Natural killer cell (primary cell): ENCODE results near the gene RIC1. TPM values are rescaled to one million over a fixed set of nuclear protein-coding genes. Genes with fewer than 3 reads are reported as not detected.
A peak's percentile ranks its signal among the peaks of the same experiment; 100 is the strongest.
"Not testable (repeated sequence)": the region's sequence is repeated elsewhere in the genome, so short reads cannot be mapped to it uniquely, and the experiment has no call there.

Experiments used
- ATAC-seq, 3 donors: fragments of 150-1000 bp in 2 of 3; fragments of 200-7000 bp in 1 of 3; cut with Tn5 transposase; 1 replicate in 1 of 3; 2 replicates in 2 of 3; pipeline ENCODE4 v1.10.0; 2021; ENCODE audit warnings: mild to moderate bottlenecking in 2 of 3, moderate library complexity in 2 of 3
- DNase-seq, 2 donors: peaks; one replicate each; pipeline versions ENCODE4 v3.0.0 to v3.0.0-alpha.2; 2013 to 2021; ENCODE audit warnings: mixed read lengths in 1 of 2
- H3K27ac ChIP-seq: one replicate; pipeline ENCODE4 v1.5.1; 2013; ENCODE audit warnings: mild to moderate bottlenecking, low read length
- H3K27me3 ChIP-seq: one replicate; pipeline ENCODE4 v1.6.1; 2013; ENCODE audit warnings: low read length; ENCODE audit not compliant: control insufficient read depth, insufficient read depth
- H3K36me3 ChIP-seq: one replicate; pipeline ENCODE4 v1.6.1; 2013; ENCODE audit warnings: low read length; ENCODE audit not compliant: control insufficient read depth, insufficient read depth
- H3K4me1 ChIP-seq: one replicate; pipeline ENCODE4 v1.6.1; 2013; ENCODE audit warnings: low read length; ENCODE audit not compliant: control insufficient read depth, insufficient read depth
- H3K4me3 ChIP-seq: one replicate; pipeline ENCODE4 v1.5.1; 2013; ENCODE audit warnings: low read length
- H3K9me3 ChIP-seq: one replicate; pipeline ENCODE4 v1.6.1; 2013; ENCODE audit warnings: low read length; ENCODE audit not compliant: control insufficient read depth, insufficient read depth
- H3K27ac Mint-ChIP-seq, 2 donors: one replicate each; pipeline ENCODE4 v1.8.0; 2022; ENCODE audit warnings: mild to moderate bottlenecking in 2 of 2, mixed read lengths in 2 of 2, moderate library complexity in 1 of 2
- H3K27me3 Mint-ChIP-seq, 2 donors: one replicate each; pipeline ENCODE4 v1.8.0; 2022; ENCODE audit warnings: low read depth in 2 of 2, mixed read lengths in 2 of 2
- H3K36me3 Mint-ChIP-seq: one replicate; pipeline ENCODE4 v1.8.0; 2022; ENCODE audit warnings: mixed read lengths
- H3K4me1 Mint-ChIP-seq, 2 donors: one replicate each; pipeline ENCODE4 v1.8.0; 2022; ENCODE audit warnings: mixed read lengths in 2 of 2
- H3K4me3 Mint-ChIP-seq: one replicate; pipeline ENCODE4 v1.8.0; 2022; ENCODE audit warnings: mild to moderate bottlenecking, moderate library complexity, mixed read lengths
- H3K9me3 Mint-ChIP-seq, 2 donors: one replicate each; pipeline ENCODE4 v1.8.0; 2022; ENCODE audit warnings: mixed read lengths in 2 of 2
- CTCF ChIP-seq: fragments of 200-600 bp; IDR thresholded peaks from one replicate; pipeline ENCODE4 v1.8.0; 2022; ENCODE audit warnings: antibody characterized with exemption
- WGBS: methylation state at CpG from one replicate; pipeline ENCODE4 v1.1.7; 2013; ENCODE audit warnings: missing lambda C conversion rate; ENCODE audit not compliant: insufficient coverage; 5-methylcytosine and 5-hydroxymethylcytosine counted together
- intact Hi-C: fragments of 100-400 bp; cut with micrococcal nuclease; formaldehyde crosslinking; loops from one replicate; pipeline ENCODE4 v1.14.2; 2022
- total RNA-seq, 4 donors: library from RNA; stranded (reverse); fragments of 120-200 nt in 1 of 4; gene quantifications; one replicate each; pipeline versions ENCODE4 v1.2.3 to v1.2.4, GENCODE V29; 2013 to 2022

RIC1 gene
- total RNA-seq, 3 donors from 2014 or later (not counting 1 experiment from before 2014, with no cell fraction given), result 23.5 to 33.9 (median 31.8) TPM

- Mint-ChIP-seq H3K36me3 (peaks cover 8% of the 10 kb centered on the region), H3K27ac (peak overlapping the region; percentile 8 to 74), H3K4me3 (no peak overlapping the region), H3K9me3 (no peaks in the 10 kb centered on the region), H3K27me3 (no peaks in the 10 kb centered on the region), H3K4me1 (peaks cover 7 to 11% of the 10 kb centered on the region in 2 donors)
- no peak for TF ChIP-seq CTCF
- Histone ChIP-seq H3K27ac (no peak overlapping the region), H3K36me3 (peaks cover 75% of the 10 kb centered on the region), H3K9me3 (no peaks in the 10 kb centered on the region), H3K27me3 (no peaks in the 10 kb centered on the region), H3K4me1 (no peaks in the 10 kb centered on the region), H3K4me3 (no peak overlapping the region)
- ATAC-seq (peak in 2 of 3 donors; percentile 21 to 70), DNase-seq (no peak)
- WGBS, result 95% methylated on average over 5 of the region's 5 CpGs
- intact Hi-C loops, result no loop called here
Measured at GRCh38 chr9:5767968-5768932, 139.3 kb downstream of the RIC1 start.

GRCh38 chr9:5773324-5773999 is 144.6 kb downstream of the RIC1 start:
- peak in 1 of 2 donors; percentile 9 for DNase-seq

GRCh38 chr9:5778805-5779204 is 149.9 kb downstream of the RIC1 start:
- no peak for TF ChIP-seq CTCF
- Histone ChIP-seq H3K9me3 (peaks cover 10% of the 10 kb centered on the region), H3K36me3 (peaks cover 71% of the 10 kb centered on the region), H3K27ac (no peak overlapping the region), H3K4me3 (no peak overlapping the region), H3K4me1 (no peaks in the 10 kb centered on the region), H3K27me3 (no peaks in the 10 kb centered on the region)
- H3K4me1 Mint-ChIP-seq, result peaks cover 14 to 30% of the 10 kb centered on the region in 2 donors
- no peaks in the 10 kb centered on the region for H3K27me3 Mint-ChIP-seq
- no peak overlapping the region for H3K4me3 Mint-ChIP-seq
- H3K9me3 Mint-ChIP-seq, result peaks cover 0 to 2% of the 10 kb centered on the region in 2 donors
- no peak for DNase-seq
- intact Hi-C loops, result no loop called here
- WGBS, result 100% methylated on average over 1 of the region's 1 CpG
- no peak overlapping the region for H3K27ac Mint-ChIP-seq
- peaks cover 42% of the 10 kb centered on the region for H3K36me3 Mint-ChIP-seq
- ATAC-seq, result no peak

More at GRCh38 chr9:5773324-5773999, 144.6 kb downstream of the RIC1 start:
- H3K4me1 Mint-ChIP-seq, result peaks cover 4 to 14% of the 10 kb centered on the region in 2 donors
- TF ChIP-seq CTCF, result no peak
- Histone ChIP-seq H3K27me3 (no peaks in the 10 kb centered on the region), H3K36me3 (peaks cover 86% of the 10 kb centered on the region), H3K9me3 (peaks cover under 1% of the 10 kb centered on the region), H3K27ac (no peak overlapping the region), H3K4me3 (no peak overlapping the region), H3K4me1 (no peaks in the 10 kb centered on the region)
- H3K4me3 Mint-ChIP-seq, result no peak overlapping the region
- H3K27ac Mint-ChIP-seq, result peak overlapping the region; percentile 2 to 10
- H3K27me3 Mint-ChIP-seq, result no peaks in the 10 kb centered on the region
- peaks cover 4% of the 10 kb centered on the region for H3K36me3 Mint-ChIP-seq
- H3K9me3 Mint-ChIP-seq, result no peaks in the 10 kb centered on the region
- intact Hi-C loops, result no loop called here
- no peak for ATAC-seq
- 100% methylated on average over 3 of the region's 3 CpGs for WGBS

- H3K36me3 ChIP-seq, result peaks cover 70% of the 10 kb centered on the region
- H3K4me3 Mint-ChIP-seq, H3K27me3 Mint-ChIP-seq, H3K27ac ChIP-seq, H3K27ac Mint-ChIP-seq, H3K4me3 ChIP-seq, intact Hi-C loops, DNase-seq, H3K9me3 Mint-ChIP-seq, H3K4me1 ChIP-seq, H3K27me3 ChIP-seq, H3K9me3 ChIP-seq, ATAC-seq: not testable (repeated sequence)
- peaks cover 42% of the 10 kb centered on the region for H3K36me3 Mint-ChIP-seq
- WGBS, result 96% methylated on average over 4 of the region's 4 CpGs
- H3K4me1 Mint-ChIP-seq, result peaks cover 14 to 28% of the 10 kb centered on the region in 2 donors
Measured at GRCh38 chr9:5779705-5780218, 150.9 kb downstream of the RIC1 start.

GRCh38 chr9:5783420-5783819 is 154.5 kb downstream of the RIC1 start:
- H3K4me3 ChIP-seq, H3K27ac ChIP-seq, H3K27ac Mint-ChIP-seq, H3K27me3 Mint-ChIP-seq, H3K9me3 ChIP-seq, H3K9me3 Mint-ChIP-seq, intact Hi-C loops, H3K4me3 Mint-ChIP-seq, H3K4me1 ChIP-seq, ATAC-seq, DNase-seq, H3K27me3 ChIP-seq: not testable (repeated sequence)
- H3K4me1 Mint-ChIP-seq, result peaks cover 20 to 43% of the 10 kb centered on the region in 2 donors
- 100% methylated on average over 2 of the region's 3 CpGs for WGBS
- H3K36me3 ChIP-seq, result peaks cover 67% of the 10 kb centered on the region
- H3K36me3 Mint-ChIP-seq, result peaks cover 54% of the 10 kb centered on the region
